GM11168 (cell line): ENCODE results near the gene CDC37L1.

Source experiments
- in situ Hi-C: fragments of 300-500 bp; cut with MboI; formaldehyde crosslinking; loops from one replicate; pipeline ENCODE4 v1.12.0; 2022; ENCODE audit warnings: low sequenced_read_pairs; ENCODE audit not compliant: unreplicated experiment

CDC37L1 gene

GRCh38 chr9:4743131-4743875 lies 63.9 kb downstream of the CDC37L1 start:
- in situ Hi-C loops: no loop called here

GRCh38 chr9:4746278-4747030 lies 67.1 kb downstream of the CDC37L1 start:
- in situ Hi-C loops: no loop called here

- in situ Hi-C loops: no loop called here
Observed at GRCh38 chr9:4748612-4749011, 69.2 kb downstream of the CDC37L1 start.

GRCh38 chr9:4750023-4750673 lies 70.8 kb downstream of the CDC37L1 start:
- in situ Hi-C loops: loop anchor here (25.0 kb wide), 1 partner anchor 687 kb away; the partner anchor contains the start of gene PLGRKT

- in situ Hi-C loops: loop anchor here (25.0 kb wide), 1 partner anchor 683 kb away; the partner anchor contains the start of gene PLGRKT
Observed at GRCh38 chr9:4754530-4754929, 75.2 kb downstream of the CDC37L1 start.

- in situ Hi-C loops: loop anchor here (25.0 kb wide), 1 partner anchor 682 kb away; the partner anchor contains the start of gene PLGRKT
Observed at GRCh38 chr9:4755026-4755609, 75.7 kb downstream of the CDC37L1 start.

- in situ Hi-C loops: loop anchor here (25.0 kb wide), 1 partner anchor 681 kb away; the partner anchor contains the start of gene PLGRKT
Observed at GRCh38 chr9:4756420-4756819, 77.1 kb downstream of the CDC37L1 start.
